DOHH2 (cell line): ENCODE data around the gene CYP26A1.

ENCODE experiments used
- H3F3A ChIP-seq: fragments of 200-600 bp; sonication (generic), shearing (Covaris generic); 2 replicates; pipeline ENCODE4 v1.6.0; 2016; ENCODE audit warnings: antibody characterized with exemption, mild to moderate bottlenecking; ENCODE audit not compliant: control insufficient read depth, insufficient read depth
- H3K27ac ChIP-seq: fragments of 200-600 bp; sonication (generic); 2 replicates; pipeline ENCODE4 v1.5.1; 2014; ENCODE audit warnings: low read depth, mild to moderate bottlenecking, low read length, moderate library complexity
- H3K27me3 ChIP-seq: fragments of 200-600 bp; sonication (generic); 2 replicates; pipeline ENCODE4 v1.6.1; 2014; ENCODE audit warnings: mild to moderate bottlenecking, low read length, mixed read lengths; ENCODE audit not compliant: control insufficient read depth
- H3K36me3 ChIP-seq: fragments of 200-600 bp; sonication (generic); 2 replicates; pipeline ENCODE4 v1.6.1; 2014; ENCODE audit warnings: mild to moderate bottlenecking, low read length, moderate library complexity, mixed read lengths; ENCODE audit not compliant: control insufficient read depth
- H3K4me1 ChIP-seq: fragments of 200-600 bp; sonication (generic); 2 replicates; pipeline ENCODE4 v1.6.1; 2014; ENCODE audit warnings: mild to moderate bottlenecking, low read length, mixed read lengths; ENCODE audit not compliant: control insufficient read depth
- H3K4me2 ChIP-seq: fragments of 200-600 bp; sonication (generic); 2 replicates; pipeline ENCODE4 v1.6.0; 2014; ENCODE audit warnings: mild to moderate bottlenecking, low read length, moderate library complexity
- H3K4me3 ChIP-seq: fragments of 200-600 bp; sonication (generic); 2 replicates; pipeline ENCODE4 v1.5.1; 2014; ENCODE audit warnings: mild to moderate bottlenecking, low read length, mixed read lengths
- H3K79me2 ChIP-seq: fragments of 200-600 bp; sonication (generic); 2 replicates; pipeline ENCODE4 v1.6.1; 2014; ENCODE audit warnings: mild to moderate bottlenecking, low read length, mixed read lengths; ENCODE audit not compliant: control insufficient read depth
- H3K9me2 ChIP-seq: fragments of 200-600 bp; sonication (generic); replicated peaks from 2 replicates; pipeline ENCODE4 v1.6.1; 2014; ENCODE audit warnings: mild to moderate bottlenecking, low read length, mixed read lengths; ENCODE audit not compliant: control insufficient read depth
- H3K9me3 ChIP-seq: fragments of 200-600 bp; sonication (generic); 2 replicates; pipeline ENCODE4 v1.6.1; 2014; ENCODE audit warnings: antibody characterized with exemption, low read length, mixed read lengths; ENCODE audit not compliant: control insufficient read depth, insufficient read depth
- H4K20me1 ChIP-seq: fragments of 200-600 bp; sonication (generic); 2 replicates; pipeline ENCODE4 v1.6.0; 2014; ENCODE audit warnings: low read depth, mild to moderate bottlenecking, antibody characterized with exemption, low read length, moderate library complexity; ENCODE audit not compliant: control insufficient read depth, insufficient read depth
- EZH2phosphoT487 ChIP-seq: fragments of 200-600 bp; sonication (generic); IDR thresholded peaks from 2 replicates; pipeline ENCODE4 v1.6.1; 2017; ENCODE audit warnings: borderline replicate concordance, mild to moderate bottlenecking, antibody characterized with exemption, low read length, moderate library complexity, mixed read lengths
- TF ChIP-seq, protein P1 (sequence below): fragments of 200-600 bp; sonication (generic); IDR thresholded peaks from one replicate; pipeline ENCODE4 v1.5.1; 2014; ENCODE audit warnings: antibody characterized with exemption, mild to moderate bottlenecking, low read depth, low read length; ENCODE audit not compliant: poor library complexity, severe bottlenecking

CYP26A1 gene

DNA sequence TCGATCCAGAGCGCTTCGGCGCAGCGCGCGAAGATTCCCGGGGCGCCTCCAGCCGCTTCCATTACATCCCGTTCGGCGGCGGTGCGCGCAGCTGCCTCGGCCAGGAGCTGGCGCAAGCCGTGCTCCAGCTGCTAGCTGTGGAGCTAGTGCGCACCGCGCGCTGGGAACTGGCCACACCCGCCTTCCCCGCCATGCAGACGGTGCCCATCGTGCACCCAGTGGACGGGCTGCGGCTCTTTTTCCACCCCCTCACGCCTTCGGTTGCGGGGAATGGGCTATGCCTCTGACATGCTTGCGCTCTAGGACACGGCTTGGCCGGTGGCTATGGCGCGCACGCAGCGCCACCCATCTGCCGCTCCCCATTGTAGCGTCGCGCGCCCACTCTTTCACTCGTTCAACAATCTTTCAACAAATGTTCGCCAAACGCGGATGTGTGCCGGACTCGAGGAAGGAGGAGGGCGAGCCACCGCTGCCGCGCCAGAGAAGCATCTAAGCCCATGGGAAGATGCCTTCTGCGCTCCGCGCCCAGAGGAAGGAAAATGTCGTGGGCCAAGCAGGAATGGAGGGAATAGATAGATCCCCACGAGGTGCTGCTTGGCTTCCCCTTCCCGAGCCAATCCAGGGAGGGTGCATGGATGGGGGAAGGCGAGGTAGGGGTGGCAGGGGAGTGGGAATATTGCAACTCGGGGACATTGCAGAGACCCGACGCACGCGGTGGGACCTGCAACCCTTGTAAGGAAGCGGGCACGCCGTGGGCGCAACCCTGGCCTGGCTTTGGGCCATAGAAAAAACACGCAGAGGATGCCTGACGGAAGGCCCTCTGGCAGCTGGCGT, 5.1 kb upstream of the CYP26A1 start:
- no peak overlapping the region for H3K27ac ChIP-seq
- H4K20me1 ChIP-seq, result no peaks in the 10 kb centered on the region
- H3K79me2 ChIP-seq, result no peaks in the 10 kb centered on the region
- TF ChIP-seq EZH2phosphoT487, result no peak
- TF ChIP-seq, protein P1, sequence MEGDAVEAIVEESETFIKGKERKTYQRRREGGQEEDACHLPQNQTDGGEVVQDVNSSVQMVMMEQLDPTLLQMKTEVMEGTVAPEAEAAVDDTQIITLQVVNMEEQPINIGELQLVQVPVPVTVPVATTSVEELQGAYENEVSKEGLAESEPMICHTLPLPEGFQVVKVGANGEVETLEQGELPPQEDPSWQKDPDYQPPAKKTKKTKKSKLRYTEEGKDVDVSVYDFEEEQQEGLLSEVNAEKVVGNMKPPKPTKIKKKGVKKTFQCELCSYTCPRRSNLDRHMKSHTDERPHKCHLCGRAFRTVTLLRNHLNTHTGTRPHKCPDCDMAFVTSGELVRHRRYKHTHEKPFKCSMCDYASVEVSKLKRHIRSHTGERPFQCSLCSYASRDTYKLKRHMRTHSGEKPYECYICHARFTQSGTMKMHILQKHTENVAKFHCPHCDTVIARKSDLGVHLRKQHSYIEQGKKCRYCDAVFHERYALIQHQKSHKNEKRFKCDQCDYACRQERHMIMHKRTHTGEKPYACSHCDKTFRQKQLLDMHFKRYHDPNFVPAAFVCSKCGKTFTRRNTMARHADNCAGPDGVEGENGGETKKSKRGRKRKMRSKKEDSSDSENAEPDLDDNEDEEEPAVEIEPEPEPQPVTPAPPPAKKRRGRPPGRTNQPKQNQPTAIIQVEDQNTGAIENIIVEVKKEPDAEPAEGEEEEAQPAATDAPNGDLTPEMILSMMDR, result peak; percentile 26
- no peak overlapping the region for H3K4me3 ChIP-seq
- H3K9me3 ChIP-seq, result no peaks in the 10 kb centered on the region
- H3F3A ChIP-seq, result no peaks in the 10 kb centered on the region
- no peaks in the 10 kb centered on the region for H3K9me2 ChIP-seq
- peaks cover 66% of the 10 kb centered on the region for H3K27me3 ChIP-seq
- no peaks in the 10 kb centered on the region for H3K36me3 ChIP-seq
- H3K4me2 ChIP-seq, result no peak overlapping the region
- H3K4me1 ChIP-seq, result peaks cover 7% of the 10 kb centered on the region; the same call in 1 of the 2 replicates

DNA sequence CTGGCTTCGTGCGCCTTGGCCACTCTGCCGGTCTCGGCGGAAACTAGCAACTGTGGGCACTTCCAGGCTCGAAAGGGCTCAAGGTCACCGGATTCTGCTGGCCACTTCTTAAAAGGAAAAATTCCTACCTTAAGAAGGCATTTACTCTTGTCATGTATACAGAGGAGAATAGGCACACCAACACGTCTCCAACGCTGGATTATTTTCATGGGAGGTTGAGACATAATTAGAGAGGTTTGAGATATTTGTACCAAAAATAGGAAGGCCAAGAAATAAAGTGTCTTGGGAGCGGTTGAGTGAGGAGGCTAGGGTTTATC, 4.5 kb upstream of the CYP26A1 start:
- no peaks in the 10 kb centered on the region for H3K9me2 ChIP-seq
- H3K4me2 ChIP-seq, result no peak overlapping the region
- no peaks in the 10 kb centered on the region for H4K20me1 ChIP-seq
- no peaks in the 10 kb centered on the region for H3K79me2 ChIP-seq
- H3K36me3 ChIP-seq, result no peaks in the 10 kb centered on the region
- TF ChIP-seq EZH2phosphoT487, result no peak
- TF ChIP-seq, protein P1, result no peak
- H3K9me3 ChIP-seq, result no peaks in the 10 kb centered on the region
- no peak overlapping the region for H3K27ac ChIP-seq
- no peaks in the 10 kb centered on the region for H3F3A ChIP-seq
- peaks cover 11% of the 10 kb centered on the region for H3K4me1 ChIP-seq
- H3K27me3 ChIP-seq, result peaks cover 71% of the 10 kb centered on the region
- H3K4me3 ChIP-seq, result no peak overlapping the region

DNA sequence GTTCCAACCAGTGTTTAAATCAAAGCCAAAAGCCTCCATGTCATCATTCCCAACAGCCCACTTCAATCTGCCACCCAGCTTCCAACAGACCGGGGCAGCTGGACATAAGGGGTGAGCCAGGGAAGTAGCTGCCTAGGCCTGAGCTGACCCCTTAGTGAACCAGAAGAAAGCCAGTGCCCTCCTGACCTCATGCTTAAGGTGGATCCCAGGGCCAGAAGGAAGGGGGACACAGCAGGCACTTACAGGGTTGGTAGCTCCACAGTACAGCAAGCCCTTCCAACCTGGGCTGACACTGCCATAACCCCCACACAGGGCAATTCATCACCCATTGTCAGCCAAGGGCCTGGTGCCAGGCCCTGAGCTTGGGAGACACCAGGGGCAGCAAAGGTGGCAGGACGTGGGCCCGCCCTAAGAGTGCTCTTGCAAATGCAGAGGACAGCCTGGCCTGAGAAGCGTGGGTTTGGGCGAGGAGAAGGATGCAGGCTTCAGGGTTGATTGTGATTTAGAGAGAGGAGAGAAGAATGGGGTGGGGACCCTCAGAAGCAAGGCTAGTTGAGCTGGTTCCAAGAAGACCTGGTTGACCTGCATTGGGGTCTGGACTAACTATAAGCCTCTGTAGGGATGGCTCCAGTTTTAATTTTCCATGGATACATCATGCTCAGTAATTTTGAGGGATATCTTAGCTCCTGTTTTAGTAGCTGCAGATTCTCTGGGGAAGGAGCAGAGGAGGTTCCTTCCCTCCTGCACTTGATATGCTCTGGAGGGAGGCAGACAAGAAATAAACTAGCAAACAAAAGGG, 3.1 kb upstream of the CYP26A1 start:
- Histone ChIP-seq H3K9me3 (no peaks in the 10 kb centered on the region), H3K27ac (no peak overlapping the region), H3K36me3 (no peaks in the 10 kb centered on the region), H3F3A (no peaks in the 10 kb centered on the region), H3K9me2 (no peaks in the 10 kb centered on the region), H3K27me3 (peaks cover 84% of the 10 kb centered on the region), H3K79me2 (no peaks in the 10 kb centered on the region), H3K4me1 (peaks cover 16% of the 10 kb centered on the region), H3K4me2 (no peak overlapping the region), H4K20me1 (no peaks in the 10 kb centered on the region), H3K4me3 (no peak overlapping the region)
- TF ChIP-seq EZH2phosphoT487, result no peak
- TF ChIP-seq, protein P1, result no peak
